ENCODE results near the gene RWDD2A.

Gene RWDD2A

DNA sequence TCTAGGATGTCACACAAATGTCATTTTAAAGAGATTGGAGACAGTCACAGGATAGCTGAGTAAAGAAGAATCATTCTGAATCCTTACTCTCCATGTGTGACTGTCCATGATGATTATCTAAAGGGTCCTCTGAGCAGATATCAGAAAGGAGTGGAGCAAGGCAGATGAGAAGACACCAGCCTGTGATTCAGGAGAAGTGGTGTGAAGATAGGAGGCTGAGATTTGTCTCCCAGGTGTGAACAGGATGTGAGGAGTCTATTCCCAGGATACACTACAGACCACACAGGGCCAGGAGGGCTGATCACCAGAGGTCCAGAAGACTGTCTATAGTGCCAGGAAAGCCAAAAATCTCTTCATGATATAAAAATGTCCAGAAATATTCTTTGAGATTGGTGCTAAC lies 27.0 kb downstream of the RWDD2A start:
- Histone ChIP-seq H3K36me3 (replicated peaks) (no peaks in the 10 kb centered on the region), H3K27ac (no peak overlapping the region), H3K4me3 (ENCODE audit: low read depth, low read length) (no peak overlapping the region), H3K27me3 (replicated peaks) (no peaks in the 10 kb centered on the region)
- in situ Hi-C loops (cut with HindIII; ENCODE audit: low pct_ligation_motif_present, low sequenced_read_pairs) = loop anchor here (25.0 kb wide), 1 partner anchor 292 kb away; the partner anchor contains the start of gene PRSS35
- no peak for TF ChIP-seq CTCF (IDR thresholded peaks at IDR 0.05; ENCODE audit: low read depth, low read length, missing control alignments)
- no peak for DNase-seq

- DNase-seq = peak; percentile 57
- no peak overlapping the region for H3K27ac ChIP-seq
- in situ Hi-C loops (cut with HindIII; ENCODE audit: low pct_ligation_motif_present, low sequenced_read_pairs) = loop anchor here (25.0 kb wide), 1 partner anchor 291 kb away; the partner anchor contains the start of gene PRSS35
- no peaks in the 10 kb centered on the region for H3K36me3 ChIP-seq (replicated peaks)
- H3K4me3 ChIP-seq (ENCODE audit: low read depth, low read length) = no peak overlapping the region
- H3K27me3 ChIP-seq (replicated peaks) = no peaks in the 10 kb centered on the region
- TF ChIP-seq CTCF (IDR thresholded peaks at IDR 0.05; ENCODE audit: low read depth, low read length, missing control alignments) = no peak
These were observed 28.1 kb downstream of the RWDD2A start for GRCh38 chr6:83221276-83221675.

GRCh38 chr6:83221889-83222479 lies 28.8 kb downstream of the RWDD2A start:
- in situ Hi-C loops (cut with HindIII; ENCODE audit: low pct_ligation_motif_present, low sequenced_read_pairs) = loop anchor here (25.0 kb wide), 1 partner anchor 290 kb away; the partner anchor contains the start of gene PRSS35
- no peak for DNase-seq
- Histone ChIP-seq H3K27ac (no peak overlapping the region), H3K27me3 (replicated peaks) (no peaks in the 10 kb centered on the region), H3K36me3 (replicated peaks) (no peaks in the 10 kb centered on the region), H3K4me3 (ENCODE audit: low read depth, low read length) (no peak overlapping the region)
- TF ChIP-seq CTCF (IDR thresholded peaks at IDR 0.05; ENCODE audit: low read depth, low read length, missing control alignments) = peak; percentile 7

- Histone ChIP-seq H3K36me3 (replicated peaks) (no peaks in the 10 kb centered on the region), H3K4me3 (ENCODE audit: low read depth, low read length) (no peak overlapping the region), H3K27ac (no peak overlapping the region), H3K27me3 (replicated peaks) (no peaks in the 10 kb centered on the region)
- in situ Hi-C loops (cut with HindIII; ENCODE audit: low pct_ligation_motif_present, low sequenced_read_pairs) = no loop called here
- no peak for TF ChIP-seq CTCF (IDR thresholded peaks at IDR 0.05; ENCODE audit: low read depth, low read length, missing control alignments)
- no peak for DNase-seq
These were observed 33.4 kb downstream of the RWDD2A start for GRCh38 chr6:83226517-83226916.

- DNase-seq = peak; percentile 29
- Histone ChIP-seq H3K36me3 (replicated peaks) (no peaks in the 10 kb centered on the region), H3K27ac (no peak overlapping the region), H3K4me3 (ENCODE audit: low read depth, low read length) (no peak overlapping the region), H3K27me3 (replicated peaks) (no peaks in the 10 kb centered on the region)
- TF ChIP-seq CTCF (IDR thresholded peaks at IDR 0.05; ENCODE audit: low read depth, low read length, missing control alignments) = no peak
- in situ Hi-C loops (cut with HindIII; ENCODE audit: low pct_ligation_motif_present, low sequenced_read_pairs) = no loop called here
These were observed 38.0 kb downstream of the RWDD2A start for GRCh38 chr6:83231146-83231545.

DNA sequence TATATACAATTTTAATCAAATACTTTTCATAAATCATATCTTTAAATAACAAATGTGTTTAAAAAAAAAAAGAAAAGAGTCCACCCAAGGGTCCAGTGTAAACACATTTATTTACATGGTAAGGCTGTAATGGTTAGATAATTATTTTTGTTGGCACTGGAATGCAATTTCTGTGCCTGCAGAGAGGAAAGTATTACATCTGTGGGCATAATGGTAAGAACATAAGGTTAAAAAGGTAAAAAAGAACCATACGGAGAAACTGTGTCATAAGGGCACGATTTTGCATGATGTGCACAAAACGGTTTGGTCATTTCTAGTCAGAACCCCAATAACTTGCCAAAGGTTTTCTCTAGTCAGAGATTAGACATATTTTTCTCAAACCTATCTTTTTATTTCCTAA lies 54.3 kb downstream of the RWDD2A start:
- DNase-seq = no peak
- Histone ChIP-seq H3K36me3 (replicated peaks) (no peaks in the 10 kb centered on the region), H3K27ac (no peak overlapping the region), H3K27me3 (replicated peaks) (no peaks in the 10 kb centered on the region), H3K4me3 (ENCODE audit: low read depth, low read length) (no peak overlapping the region)
- in situ Hi-C loops (cut with HindIII; ENCODE audit: low pct_ligation_motif_present, low sequenced_read_pairs) = no loop called here
- no peak for TF ChIP-seq CTCF (IDR thresholded peaks at IDR 0.05; ENCODE audit: low read depth, low read length, missing control alignments)
